SH-SY5Y (cell line): ENCODE results near the gene ARHGEF11.
A peak's percentile ranks its signal among the peaks of the same experiment; 100 is the strongest.

Experiments
- GATA2 ChIP-seq: IDR thresholded peaks from 2 replicates; pipeline ENCODE4 v1.6.1; 2011; ENCODE audit warnings: mild to moderate bottlenecking, low read depth, low read length
- GATA3 ChIP-seq: IDR thresholded peaks from 2 replicates; pipeline ENCODE4 v1.6.1; 2011; ENCODE audit warnings: low read depth, mild to moderate bottlenecking, low read length, moderate library complexity

ARHGEF11 gene

GRCh38 chr1:156998840-156999500 lies 46.6 kb downstream of the ARHGEF11 start:
- 0 out of 2 replicates have a peak, but pooled peaks have one; percentile 23 for TF ChIP-seq GATA2
- no peak for TF ChIP-seq GATA3

GRCh38 chr1:156998301-156998700 lies 47.2 kb downstream of the ARHGEF11 start:
- TF ChIP-seq GATA2 (no peak), GATA3 (no peak)

GRCh38 chr1:156995412-156995811 lies 50.1 kb downstream of the ARHGEF11 start:
- TF ChIP-seq GATA2: no peak
- no peak for TF ChIP-seq GATA3

DNA sequence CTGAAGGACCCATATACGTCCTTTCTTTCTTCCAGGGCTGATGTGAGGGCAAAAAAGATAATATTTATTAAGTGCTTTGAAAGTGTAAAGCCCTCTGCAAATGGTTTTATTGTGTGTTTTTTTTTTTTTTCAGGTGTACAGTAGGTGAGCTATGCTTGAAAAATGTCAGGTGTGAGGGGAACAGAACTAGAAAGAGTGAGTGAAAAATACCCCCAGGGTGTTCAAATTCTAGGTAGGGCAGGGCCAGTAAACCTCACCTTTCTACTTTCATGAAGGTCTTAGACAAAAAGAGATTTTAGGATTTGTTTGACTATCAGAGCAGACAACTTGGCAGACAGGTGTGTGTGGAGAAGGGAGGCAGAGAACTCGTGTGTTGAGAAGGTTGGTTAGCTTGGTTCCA lies 51.3 kb downstream of the ARHGEF11 start:
- TF ChIP-seq GATA2 (no peak), GATA3 (no peak)

GRCh38 chr1:156993426-156994147 lies 52.0 kb downstream of the ARHGEF11 start:
- TF ChIP-seq GATA2 (no peak), GATA3 (no peak)

GRCh38 chr1:156992215-156992614 lies 53.3 kb downstream of the ARHGEF11 start:
- no peak for TF ChIP-seq GATA3
- no peak for TF ChIP-seq GATA2

DNA sequence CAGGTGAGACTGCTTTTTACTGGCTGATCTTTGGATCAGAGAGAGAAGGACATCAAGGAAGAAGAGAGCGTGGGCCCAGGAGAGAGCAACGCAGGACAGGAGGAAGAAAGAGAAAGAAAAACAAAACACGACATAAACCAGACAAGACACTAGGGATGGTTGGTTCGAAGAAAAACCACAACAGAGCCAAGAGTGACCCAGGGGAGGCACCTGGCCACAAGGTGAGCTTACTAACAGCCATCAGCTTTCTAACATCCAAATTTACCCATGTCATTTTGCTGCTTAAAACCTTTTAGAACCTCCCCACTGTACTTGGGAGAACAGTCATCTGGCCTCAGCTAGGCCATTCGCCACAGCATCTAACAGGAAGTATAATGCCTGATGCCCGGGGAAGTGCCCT lies 57.8 kb downstream of the ARHGEF11 start:
- no peak for TF ChIP-seq GATA2
- TF ChIP-seq GATA3: no peak

DNA sequence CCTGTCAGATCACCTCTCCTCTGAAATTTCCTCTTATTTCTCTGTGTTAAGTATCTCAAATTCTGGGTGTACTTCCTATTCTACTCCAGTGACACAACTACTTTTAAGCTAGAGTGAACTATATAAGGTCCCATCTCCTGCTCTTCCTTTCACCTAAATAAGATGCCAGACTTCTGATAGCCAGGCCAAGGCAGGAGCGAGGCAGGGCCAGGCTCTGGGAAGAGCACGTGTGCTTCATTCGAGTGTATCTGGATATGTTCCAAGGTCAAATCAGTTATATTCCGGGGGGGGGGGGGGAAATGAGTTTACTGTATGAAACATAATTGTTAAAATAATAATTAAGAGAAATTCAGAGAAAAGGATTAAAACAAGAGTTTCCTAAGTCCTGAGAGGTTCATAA lies 65.0 kb downstream of the ARHGEF11 start:
- TF ChIP-seq GATA3 (no peak), GATA2 (no peak)

DNA sequence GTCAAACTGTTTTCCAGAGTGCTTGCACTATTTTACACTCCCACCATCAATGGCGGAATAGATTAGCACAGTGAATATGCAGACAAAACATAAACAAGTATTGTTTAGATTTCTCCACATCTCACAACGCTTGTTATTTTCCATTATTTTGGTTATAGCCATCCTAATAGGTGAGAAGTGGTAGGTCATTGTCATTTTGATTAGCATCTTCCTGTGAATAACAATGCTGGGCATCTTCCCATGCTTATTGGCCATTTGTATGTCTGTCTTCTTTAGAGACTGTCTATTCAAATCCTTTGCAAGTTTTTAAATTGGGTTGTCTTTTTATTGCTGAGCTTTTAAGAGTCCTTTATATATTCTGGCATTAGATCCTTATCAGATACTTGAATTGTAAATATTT lies 70.5 kb downstream of the ARHGEF11 start:
- TF ChIP-seq GATA3: no peak
- no peak for TF ChIP-seq GATA2

GRCh38 chr1:156973417-156973816 lies 72.1 kb downstream of the ARHGEF11 start:
- TF ChIP-seq GATA3: no peak
- TF ChIP-seq GATA2: no peak

DNA sequence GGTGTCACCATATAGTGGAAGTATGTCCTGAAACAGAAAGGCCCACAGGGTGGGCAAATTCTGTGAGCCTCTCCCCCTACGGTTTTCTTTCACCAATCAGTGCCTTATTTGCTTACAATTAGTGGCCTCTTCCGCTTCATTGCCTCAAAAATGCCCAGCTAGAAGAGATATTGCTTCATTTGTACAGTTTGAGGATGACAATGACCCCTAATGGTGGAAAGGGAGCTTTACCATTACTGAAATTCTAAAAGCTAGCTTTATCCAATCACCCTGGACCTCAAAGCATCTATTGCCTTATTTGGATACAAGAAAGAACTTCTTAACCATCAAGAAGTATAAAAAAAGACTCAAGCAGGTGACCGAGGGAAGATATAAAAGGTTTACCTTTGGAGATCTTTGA lies 75.5 kb downstream of the ARHGEF11 start:
- TF ChIP-seq GATA2: no peak

GRCh38 chr1:156969496-156969895 lies 76.0 kb downstream of the ARHGEF11 start:
- TF ChIP-seq GATA2 (no peak), GATA3 (no peak)

GRCh38 chr1:156964441-156964840 lies 81.1 kb downstream of the ARHGEF11 start:
- no peak for TF ChIP-seq GATA2
- TF ChIP-seq GATA3: no peak

- no peak for TF ChIP-seq GATA2
- TF ChIP-seq GATA3: no peak
Observed at GRCh38 chr1:156963621-156964020, 81.9 kb downstream of the ARHGEF11 start.

GRCh38 chr1:156961709-156962108 lies 83.8 kb downstream of the ARHGEF11 start:
- TF ChIP-seq GATA2: no peak
- no peak for TF ChIP-seq GATA3
